ENCODE data around the gene SERPINA7.
"Not testable (repeated sequence)": the region's sequence is repeated elsewhere in the genome, so short reads cannot be mapped to it uniquely, and the experiment has no call there.

The SERPINA7 gene

GRCh38 chrX:106038625-106039024, at the start of gene SERPINA7:
Gene SERPINA7 (minus strand): TSS chrX:106038727. CDS start chrX:106037058, 1,669 bp downstream.
- ATAC-seq = no peak

- no peak for ATAC-seq
These were observed 30.5 kb upstream of the SERPINA7 start for GRCh38 chrX:106069048-106069447.

- ATAC-seq = no peak
These were observed 11.5 kb upstream of the SERPINA7 start for GRCh38 chrX:106050054-106050453.

- no peak for ATAC-seq
These were observed 3.8 kb upstream of the SERPINA7 start for GRCh38 chrX:106042296-106042695.

- no peak for ATAC-seq
These were observed 2.3 kb upstream of the SERPINA7 start for GRCh38 chrX:106040861-106041260.

- ATAC-seq = no peak
These were observed 1.4 kb upstream of the SERPINA7 start for GRCh38 chrX:106039920-106040319.

GRCh38 chrX:106037835-106038473, 573 bp downstream of the SERPINA7 start:
- no peak for ATAC-seq

GRCh38 chrX:106036716-106037115, 1.8 kb downstream of the SERPINA7 start:
- ATAC-seq = no peak

GRCh38 chrX:106035064-106035463, 3.5 kb downstream of the SERPINA7 start:
- ATAC-seq = no peak

GRCh38 chrX:106023947-106024346, 14.6 kb downstream of the SERPINA7 start:
- no peak for ATAC-seq

GRCh38 chrX:106022238-106022637, 16.3 kb downstream of the SERPINA7 start:
- ATAC-seq = no peak

- ATAC-seq = no peak
These were observed 24.3 kb downstream of the SERPINA7 start for GRCh38 chrX:106014119-106014775.

- ATAC-seq = no peak
These were observed 29.4 kb downstream of the SERPINA7 start for GRCh38 chrX:106009145-106009544.

- no peak for ATAC-seq
These were observed 30.7 kb downstream of the SERPINA7 start for GRCh38 chrX:106007815-106008214.

- ATAC-seq = no peak
These were observed 32.8 kb downstream of the SERPINA7 start for GRCh38 chrX:106005684-106006083.

- ATAC-seq = not testable (repeated sequence)
These were observed 37.9 kb downstream of the SERPINA7 start for GRCh38 chrX:106000609-106001008.

- no peak for ATAC-seq
These were observed 38.3 kb downstream of the SERPINA7 start for GRCh38 chrX:106000203-106000602.

- ATAC-seq = no peak
These were observed 39.2 kb downstream of the SERPINA7 start for GRCh38 chrX:105999294-105999693.

GRCh38 chrX:105988487-105988886, 50.0 kb downstream of the SERPINA7 start:
- not testable (repeated sequence) for ATAC-seq
